Measurements from ENCODE around the gene TBC1D5.

The TBC1D5 gene

DNA sequence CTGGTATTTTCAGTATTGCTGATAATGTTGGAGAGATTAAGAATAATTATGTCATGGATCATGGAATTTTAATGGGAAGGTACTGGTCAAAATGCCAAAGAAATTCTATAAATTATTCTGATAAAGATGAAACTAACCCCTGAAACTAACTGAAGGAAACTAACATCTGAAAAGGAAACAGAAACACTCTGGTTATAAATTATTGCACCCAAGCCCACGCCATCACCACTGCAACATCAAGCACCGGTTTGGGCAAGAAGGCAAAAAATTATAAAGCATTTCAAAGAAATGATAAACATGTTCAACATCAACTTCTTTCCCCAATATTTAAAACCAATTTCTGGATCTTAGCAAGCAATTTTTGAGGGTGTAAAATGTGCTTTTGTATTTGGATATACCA, 372.5 kb downstream of the TBC1D5 start:
- DNase-seq (ENCODE audit: low read depth), result no peak
- TF ChIP-seq, protein P1, sequence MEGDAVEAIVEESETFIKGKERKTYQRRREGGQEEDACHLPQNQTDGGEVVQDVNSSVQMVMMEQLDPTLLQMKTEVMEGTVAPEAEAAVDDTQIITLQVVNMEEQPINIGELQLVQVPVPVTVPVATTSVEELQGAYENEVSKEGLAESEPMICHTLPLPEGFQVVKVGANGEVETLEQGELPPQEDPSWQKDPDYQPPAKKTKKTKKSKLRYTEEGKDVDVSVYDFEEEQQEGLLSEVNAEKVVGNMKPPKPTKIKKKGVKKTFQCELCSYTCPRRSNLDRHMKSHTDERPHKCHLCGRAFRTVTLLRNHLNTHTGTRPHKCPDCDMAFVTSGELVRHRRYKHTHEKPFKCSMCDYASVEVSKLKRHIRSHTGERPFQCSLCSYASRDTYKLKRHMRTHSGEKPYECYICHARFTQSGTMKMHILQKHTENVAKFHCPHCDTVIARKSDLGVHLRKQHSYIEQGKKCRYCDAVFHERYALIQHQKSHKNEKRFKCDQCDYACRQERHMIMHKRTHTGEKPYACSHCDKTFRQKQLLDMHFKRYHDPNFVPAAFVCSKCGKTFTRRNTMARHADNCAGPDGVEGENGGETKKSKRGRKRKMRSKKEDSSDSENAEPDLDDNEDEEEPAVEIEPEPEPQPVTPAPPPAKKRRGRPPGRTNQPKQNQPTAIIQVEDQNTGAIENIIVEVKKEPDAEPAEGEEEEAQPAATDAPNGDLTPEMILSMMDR (IDR thresholded peaks at IDR 0.05; ENCODE audit: control insufficient read depth, extremely low read depth, insufficient read depth), result no peak
- no peak overlapping the region for H3K4me3 ChIP-seq (ENCODE audit: low read depth, low read length)

DNA sequence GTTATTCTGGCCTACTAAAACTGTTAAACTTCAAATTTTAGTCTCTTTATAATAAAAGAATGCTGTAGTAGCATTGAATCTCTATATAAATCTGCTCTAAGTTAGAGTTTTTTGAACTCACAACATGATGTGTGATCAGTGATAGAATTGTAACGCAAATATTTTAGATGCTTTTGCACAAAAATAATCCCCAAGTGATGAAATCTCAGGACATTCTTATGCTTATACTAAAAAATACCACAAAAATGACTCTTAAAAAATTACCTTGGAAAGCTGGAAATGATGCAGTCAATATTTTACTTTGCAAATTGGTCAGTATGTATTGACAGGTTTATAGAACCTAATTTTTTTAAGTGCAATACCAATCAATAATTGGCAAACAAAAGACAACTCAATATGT, 375.3 kb downstream of the TBC1D5 start:
- TF ChIP-seq, protein P1 (IDR thresholded peaks at IDR 0.05; ENCODE audit: control insufficient read depth, extremely low read depth, insufficient read depth), result no peak
- no peak for DNase-seq (ENCODE audit: low read depth)
- no peak overlapping the region for H3K4me3 ChIP-seq (ENCODE audit: low read depth, low read length)

DNA sequence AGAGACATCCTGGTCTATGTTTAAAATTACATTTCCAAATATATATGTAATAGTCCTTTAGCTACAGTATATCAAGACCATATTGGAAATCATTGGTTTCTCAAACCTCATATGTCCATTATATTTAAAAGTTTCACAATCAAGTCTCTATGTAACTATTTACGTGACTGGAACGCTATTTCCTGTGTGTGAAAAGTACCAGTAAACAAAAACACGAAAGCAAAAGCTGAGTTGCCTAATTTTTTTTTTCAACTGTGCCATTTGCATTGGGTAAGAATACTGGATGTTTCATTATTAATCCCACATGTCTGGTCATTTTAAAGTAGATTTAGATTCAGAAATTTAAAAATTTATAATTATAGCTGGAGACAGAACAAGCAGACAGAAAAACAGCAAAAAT, 381.4 kb downstream of the TBC1D5 start:
- DNase-seq (ENCODE audit: low read depth), result no peak
- TF ChIP-seq, protein P1 (IDR thresholded peaks at IDR 0.05; ENCODE audit: control insufficient read depth, extremely low read depth, insufficient read depth), result no peak
- H3K4me3 ChIP-seq (ENCODE audit: low read depth, low read length), result no peak overlapping the region

DNA sequence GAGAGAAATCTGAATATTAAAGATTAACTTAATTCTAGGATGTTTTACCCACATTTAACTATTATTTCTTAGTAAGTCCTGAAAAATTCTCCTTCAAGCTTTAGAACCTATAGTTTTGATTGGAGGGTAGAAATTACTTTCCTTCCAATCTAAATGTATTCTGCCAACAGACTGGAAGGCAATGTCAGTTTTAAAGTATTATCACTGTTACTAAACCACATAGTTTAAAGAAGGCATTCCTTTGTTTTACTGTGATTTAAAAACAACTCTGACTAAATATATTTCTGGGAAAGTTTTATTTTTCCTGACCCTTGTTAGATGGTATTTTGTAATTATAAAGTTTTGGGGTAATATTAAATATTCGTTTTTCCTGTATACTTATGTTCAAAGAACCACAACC, 382.5 kb downstream of the TBC1D5 start:
- no peak for DNase-seq (ENCODE audit: low read depth)
- TF ChIP-seq, protein P1 (IDR thresholded peaks at IDR 0.05; ENCODE audit: control insufficient read depth, extremely low read depth, insufficient read depth), result no peak
- H3K4me3 ChIP-seq (ENCODE audit: low read depth, low read length), result no peak overlapping the region

DNA sequence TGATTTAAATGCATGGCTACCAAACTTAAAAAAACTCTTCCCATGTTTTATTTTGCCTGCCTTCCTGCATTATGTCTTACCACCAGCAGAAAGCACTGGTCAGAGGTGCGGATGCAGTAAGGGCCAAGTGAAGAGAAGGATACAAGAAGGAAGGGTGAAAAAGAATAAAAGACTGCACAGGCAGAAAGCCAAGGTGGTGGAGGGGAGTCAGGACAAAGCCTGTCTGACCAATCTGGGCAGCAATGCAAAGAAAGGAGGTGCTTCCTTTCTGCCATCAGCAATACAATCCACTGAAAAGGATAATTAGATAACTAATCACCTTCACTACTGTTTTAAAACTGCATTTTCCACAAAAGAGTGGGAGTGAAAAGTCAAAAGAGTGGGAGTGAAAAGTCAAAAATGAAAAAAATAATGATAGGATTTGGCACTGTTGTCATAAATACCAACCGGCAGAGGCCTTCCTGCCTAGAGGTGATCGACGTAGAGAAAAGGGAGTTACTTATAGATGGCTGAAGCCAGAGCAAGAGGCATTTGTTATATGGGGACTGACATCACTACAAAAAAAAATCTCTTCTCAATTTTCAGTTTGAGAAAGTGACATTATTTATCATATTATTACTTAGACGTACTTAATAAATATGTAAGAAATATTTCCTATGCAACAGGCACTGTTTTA, 385.3 kb downstream of the TBC1D5 start:
- no peak overlapping the region for H3K4me3 ChIP-seq (ENCODE audit: low read depth, low read length)
- DNase-seq (ENCODE audit: low read depth), result no peak
- TF ChIP-seq, protein P1 (IDR thresholded peaks at IDR 0.05; ENCODE audit: control insufficient read depth, extremely low read depth, insufficient read depth), result no peak

DNA sequence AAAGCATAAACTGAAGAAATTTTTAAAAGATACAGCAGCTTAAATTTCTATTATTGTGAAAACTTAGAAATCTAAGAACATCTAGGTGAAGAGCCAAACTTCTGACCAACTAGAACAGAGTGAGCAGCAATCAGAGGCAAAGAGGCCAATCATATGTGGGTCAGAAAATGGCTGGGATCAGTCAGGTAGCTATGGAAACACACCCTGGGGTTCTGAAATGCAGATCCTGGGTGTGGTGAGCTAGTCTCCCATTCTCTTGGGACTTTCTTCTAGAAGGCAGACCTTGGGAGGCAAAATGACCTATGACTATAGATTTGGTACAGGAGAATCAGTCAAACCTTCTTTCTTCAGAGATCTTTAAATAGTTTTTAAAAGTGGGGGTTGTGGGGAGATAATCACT, 385.8 kb downstream of the TBC1D5 start:
- TF ChIP-seq, protein P1 (IDR thresholded peaks at IDR 0.05; ENCODE audit: control insufficient read depth, extremely low read depth, insufficient read depth), result no peak
- H3K4me3 ChIP-seq (ENCODE audit: low read depth, low read length), result no peak overlapping the region
- no peak for DNase-seq (ENCODE audit: low read depth)

DNA sequence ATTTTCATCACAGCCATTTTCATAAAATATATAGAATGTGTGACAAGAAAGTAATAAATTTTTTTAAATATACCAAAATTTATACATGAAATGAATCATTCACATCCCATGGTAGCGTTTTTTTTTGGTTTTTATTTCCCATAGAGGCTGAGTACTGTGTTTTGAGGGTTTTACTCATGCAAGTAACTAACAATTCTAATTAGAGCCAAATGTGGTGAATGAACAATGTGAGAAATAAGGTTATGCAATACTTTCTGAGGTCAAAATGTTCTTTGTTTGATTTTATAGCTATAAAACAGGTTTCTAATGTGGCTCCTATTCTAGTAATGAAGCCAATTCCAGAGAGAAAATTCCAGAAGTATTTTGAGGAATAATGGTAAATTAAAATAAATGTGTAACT, 386.8 kb downstream of the TBC1D5 start:
- H3K4me3 ChIP-seq (ENCODE audit: low read depth, low read length), result no peak overlapping the region
- no peak for DNase-seq (ENCODE audit: low read depth)
- TF ChIP-seq, protein P1 (IDR thresholded peaks at IDR 0.05; ENCODE audit: control insufficient read depth, extremely low read depth, insufficient read depth), result no peak
